HG03442 (cell line): ENCODE data around the gene IFT81.
"Not testable (repeated sequence)": the region's sequence is repeated elsewhere in the genome, so short reads cannot be mapped to it uniquely, and the experiment has no call there.

ENCODE experiments used
- ATAC-seq: cut with Tn5 transposase; IDR thresholded peaks from one replicate; pipeline ENCODE4 v1.9.1; 2021; ENCODE audit warnings: mild to moderate bottlenecking, moderate library complexity; ENCODE audit not compliant: unreplicated experiment

IFT81 gene

DNA sequence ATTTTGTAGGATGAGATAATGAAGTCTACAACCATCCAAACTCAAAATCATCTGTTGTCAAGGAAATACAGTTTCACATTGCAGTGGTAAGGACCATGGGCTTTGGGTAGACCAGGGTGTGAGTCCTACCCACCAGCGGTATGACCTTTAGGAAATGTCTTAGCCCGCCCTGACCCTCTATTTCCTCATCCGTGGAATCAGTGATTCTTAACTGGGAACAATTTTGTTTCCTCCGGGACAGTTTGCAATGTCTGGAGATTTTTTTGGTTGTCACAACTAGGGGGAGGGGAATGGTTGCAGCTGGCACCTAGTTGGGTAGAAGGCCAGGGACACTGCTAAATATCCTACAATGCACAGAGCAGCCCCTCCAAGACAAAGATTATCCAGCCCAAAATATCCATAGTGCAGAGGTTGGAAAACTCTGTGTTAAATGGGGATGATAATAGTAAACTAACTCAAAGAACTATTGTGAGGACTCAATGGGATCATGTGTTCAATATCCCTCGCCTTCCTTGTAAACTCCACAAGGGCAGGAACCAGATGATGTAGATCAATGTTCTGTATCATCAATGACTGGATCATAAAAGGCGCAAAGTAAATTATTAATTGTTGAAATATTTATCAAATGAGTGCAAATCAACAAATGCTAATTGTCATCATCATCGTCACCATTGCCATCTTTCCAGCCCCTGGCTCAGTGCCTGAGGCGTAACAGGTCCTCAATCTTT lies 15.7 kb upstream of the IFT81 start:
- ATAC-seq: no peak

DNA sequence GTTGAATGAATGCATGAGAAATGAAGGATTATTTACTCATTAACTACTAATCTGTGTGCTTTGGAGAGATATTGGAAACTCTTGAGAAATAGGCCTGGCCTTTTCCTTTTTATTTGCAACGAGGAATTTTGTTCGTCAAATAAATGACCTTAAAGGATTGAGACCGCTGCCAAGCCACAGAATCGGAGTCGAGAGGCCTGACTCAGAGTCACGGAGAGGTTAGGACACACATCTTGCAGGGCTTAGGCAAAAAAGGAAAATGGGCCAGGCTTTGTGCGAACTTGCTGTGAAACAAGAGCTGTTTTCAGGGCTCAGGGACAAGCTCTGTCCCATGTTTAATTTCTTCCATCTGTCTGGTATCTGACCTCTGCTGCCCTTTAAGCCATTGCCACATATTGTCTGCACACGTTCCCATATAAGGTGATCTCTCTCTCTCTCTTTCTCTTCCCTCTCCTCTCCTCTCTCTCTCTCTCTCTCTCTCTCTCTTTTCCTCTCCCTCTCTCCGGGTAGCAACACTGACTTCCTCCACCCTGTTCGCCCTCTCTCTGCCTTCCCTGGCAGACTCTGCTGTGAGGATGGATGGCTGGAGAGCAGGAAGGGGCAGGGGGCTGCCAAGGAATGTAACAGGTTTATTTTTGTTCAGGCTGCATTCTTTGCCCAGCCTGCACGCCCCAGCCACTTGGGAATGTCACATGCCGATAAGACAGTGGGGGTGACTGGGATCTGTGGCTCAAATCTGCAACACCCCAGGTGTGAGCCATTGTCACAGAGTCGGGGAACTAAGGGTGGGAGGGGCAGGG lies 14.9 kb upstream of the IFT81 start:
- no peak for ATAC-seq

DNA sequence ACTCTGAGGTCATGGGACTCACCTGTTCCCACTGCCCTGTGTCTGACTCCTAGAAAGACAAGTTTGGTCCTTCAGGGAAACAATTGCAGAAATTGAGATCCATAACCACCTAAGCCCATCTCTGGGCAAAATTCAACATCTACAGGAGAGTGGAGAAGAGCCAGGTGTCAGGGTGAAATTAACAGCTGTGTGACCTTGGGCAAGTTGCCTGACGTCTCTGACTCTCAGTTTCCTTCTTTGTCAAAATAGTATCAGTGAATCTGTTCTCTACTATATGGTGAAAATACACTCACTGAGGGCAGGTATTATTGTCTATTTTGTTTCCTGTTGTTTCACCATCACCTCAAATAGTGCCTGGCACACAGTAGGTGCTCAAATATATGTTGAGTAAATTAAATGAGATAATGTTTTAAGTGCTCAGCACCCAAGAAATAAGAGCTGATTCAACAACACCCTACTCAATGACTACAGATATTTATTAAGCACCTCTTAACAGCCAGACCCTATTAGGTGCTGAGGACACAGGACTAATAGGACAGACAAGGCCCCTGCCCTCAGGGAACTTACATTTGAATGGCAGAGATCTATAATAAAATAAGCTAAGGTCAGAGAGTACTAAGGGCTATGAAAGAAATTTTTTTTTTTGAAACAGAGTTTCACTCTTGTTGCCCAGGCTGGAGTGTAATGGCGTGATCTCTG lies 14.2 kb upstream of the IFT81 start:
- no peak for ATAC-seq

DNA sequence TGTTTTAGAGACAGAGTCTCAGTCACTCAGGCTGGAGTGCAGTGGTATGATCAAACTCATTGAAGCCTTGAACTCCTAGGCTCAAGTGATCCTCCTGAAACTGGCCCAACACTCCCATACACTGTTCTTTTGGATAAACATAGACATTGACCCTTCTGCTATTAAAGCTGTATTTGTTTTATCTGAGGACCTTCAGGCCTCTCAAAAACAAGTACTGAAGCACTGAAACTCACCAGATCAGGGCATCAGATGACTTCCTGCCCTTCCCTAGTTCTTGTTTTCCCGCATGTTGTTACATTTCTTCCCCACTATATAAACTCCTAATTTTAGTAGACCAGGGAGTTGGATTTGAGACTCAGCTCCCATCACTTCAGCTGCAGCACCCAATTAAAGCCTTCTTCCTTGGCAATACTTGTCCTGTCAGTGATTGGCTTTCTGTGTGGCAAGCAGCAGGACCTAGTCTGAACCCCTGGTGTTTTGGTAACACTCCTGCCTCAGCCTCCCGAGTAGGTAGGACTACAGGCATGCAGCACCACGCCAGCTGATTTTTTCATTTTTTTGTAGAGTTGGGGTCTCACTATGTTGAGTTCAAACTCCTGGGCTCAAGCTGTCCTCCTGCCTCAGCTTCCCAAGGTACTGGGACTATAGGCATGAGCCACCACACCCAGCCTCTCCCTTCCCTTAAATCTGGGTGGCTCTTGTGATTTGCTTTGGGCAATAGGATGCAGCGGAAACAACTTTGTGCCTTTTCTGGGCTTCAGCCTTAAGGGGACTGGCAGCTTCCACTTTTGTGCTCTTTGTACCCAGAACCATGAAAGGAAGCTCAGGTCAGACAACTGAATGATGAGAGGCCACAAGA lies 12.5 kb upstream of the IFT81 start:
- ATAC-seq: no peak

DNA sequence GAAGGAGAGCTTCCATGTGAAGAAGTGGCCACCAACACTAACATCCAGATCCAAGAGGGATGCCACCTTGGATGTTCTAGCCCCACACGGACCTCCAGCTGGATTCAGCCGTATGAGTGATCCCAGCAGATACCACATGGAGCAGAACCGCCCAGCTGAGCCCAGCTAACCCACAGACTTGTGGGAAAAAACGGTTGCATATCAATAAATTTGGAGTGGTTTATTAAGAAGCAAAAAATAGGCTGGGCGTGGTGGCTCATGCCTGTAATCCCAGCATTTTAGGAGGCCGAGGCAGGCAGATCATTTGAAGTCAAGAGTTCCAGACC lies 11.9 kb upstream of the IFT81 start:
- ATAC-seq: no peak

DNA sequence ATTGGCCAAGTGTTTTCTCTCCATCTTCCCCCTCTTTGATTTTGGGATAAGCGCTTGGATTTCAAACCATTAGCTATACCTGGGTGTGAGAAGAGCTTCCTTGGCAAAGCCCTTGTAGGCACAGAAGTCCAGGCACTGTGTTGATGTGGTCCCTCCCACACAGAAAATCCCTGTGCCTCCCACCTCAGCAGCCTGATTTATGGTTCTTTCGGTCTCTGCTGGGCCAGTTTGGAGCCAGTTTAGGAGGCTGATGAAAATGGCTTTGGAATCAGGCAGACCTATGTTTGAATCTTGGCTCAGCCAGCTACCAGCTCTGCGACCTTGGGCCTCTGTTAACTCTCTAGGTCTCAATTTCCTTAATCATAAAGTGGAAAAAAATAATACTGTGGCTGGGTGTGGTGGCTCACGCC lies 9.6 kb upstream of the IFT81 start:
- ATAC-seq: no peak

DNA sequence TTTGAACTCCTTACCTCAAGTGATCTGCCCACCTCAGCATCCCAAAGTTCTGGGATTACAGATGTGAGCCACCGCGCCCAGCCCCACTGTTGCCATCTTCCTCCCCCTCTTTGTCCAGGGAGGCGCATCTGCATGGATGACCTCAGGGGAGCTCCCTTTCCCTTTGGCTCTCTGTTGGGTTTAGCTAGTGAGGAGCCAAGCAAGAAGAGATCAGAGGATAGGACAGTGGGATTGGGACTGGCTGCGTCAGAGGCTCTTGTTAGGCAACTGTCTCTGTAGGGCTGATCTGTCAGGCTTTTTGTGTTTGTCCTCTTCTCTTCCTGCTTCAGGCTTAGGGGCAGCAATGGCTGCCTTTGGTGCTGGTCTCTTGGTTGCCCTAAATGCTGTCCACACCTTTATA lies 8.5 kb upstream of the IFT81 start:
- ATAC-seq: no peak

DNA sequence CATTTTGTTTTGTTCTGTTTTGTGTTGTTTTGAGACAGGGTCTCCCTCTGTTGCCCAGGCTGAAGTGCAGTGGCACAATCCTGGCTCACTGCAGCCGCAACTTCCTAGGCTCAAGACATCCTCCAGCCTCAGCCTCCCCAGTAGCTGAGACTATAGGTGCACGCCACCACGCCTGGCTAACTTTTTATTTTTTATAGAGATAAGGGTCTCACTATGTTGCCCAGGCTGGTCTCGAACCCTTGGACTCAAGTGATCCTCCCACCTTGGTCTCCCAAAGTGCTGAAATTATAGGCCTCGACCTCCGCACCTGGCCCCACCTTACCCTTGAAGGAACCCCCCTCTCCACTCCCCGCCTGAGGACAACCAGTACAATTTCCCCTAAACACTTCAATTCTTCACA lies 7.5 kb upstream of the IFT81 start:
- no peak for ATAC-seq

DNA sequence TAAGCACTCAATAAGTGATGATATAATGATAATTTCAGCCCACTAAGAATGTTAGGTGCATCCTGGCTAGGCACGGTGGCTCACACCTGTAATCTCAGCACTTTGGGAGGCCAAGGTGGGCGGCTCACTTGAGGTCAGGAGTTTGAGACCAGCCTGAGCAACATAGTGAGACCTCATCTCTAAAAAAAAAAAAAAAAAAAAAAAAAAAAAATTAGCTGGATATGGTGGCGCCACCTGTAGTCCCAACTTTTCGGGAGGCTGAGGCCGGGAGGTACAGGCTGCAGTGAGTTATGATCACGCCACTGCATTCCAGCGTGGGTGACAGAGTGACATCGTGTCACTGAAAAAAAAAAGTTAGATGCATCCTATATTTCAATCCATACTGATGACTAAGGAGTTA lies 6.9 kb upstream of the IFT81 start:
- not testable (repeated sequence) for ATAC-seq

DNA sequence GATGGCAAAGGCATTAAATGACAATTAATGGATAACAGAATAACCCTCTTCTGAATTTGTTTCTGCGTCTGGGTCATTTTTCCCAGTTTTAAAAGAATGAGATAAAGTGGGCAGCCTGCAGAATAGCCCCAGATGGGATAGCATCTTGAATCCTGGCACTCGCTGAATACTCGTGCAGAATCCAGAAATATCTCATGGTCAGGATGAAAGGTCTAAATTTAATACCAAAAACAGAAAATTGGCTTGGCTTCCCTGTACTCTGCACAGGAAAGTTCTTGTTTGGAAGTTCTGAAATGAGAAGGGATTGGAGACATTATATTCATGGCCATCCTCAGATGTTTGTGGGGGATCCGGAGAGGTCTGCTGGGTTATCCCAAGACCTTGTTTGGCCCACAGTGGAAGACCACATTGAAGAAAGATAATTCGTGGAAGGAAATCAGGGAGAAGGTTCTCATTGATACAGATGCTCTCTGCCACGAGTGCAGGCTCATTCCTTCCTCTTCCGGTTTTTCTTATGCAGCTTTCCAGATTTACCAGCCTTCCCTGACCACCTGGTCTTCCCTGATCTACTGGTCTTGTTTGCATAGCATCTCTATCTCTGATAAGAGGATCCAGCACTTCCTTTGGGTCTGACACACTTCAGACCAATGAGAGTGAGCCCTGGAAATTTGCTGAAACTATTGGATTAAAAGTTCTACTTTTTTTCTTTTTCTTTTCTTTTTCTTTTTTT lies 6.0 kb upstream of the IFT81 start:
- ATAC-seq: no peak

DNA sequence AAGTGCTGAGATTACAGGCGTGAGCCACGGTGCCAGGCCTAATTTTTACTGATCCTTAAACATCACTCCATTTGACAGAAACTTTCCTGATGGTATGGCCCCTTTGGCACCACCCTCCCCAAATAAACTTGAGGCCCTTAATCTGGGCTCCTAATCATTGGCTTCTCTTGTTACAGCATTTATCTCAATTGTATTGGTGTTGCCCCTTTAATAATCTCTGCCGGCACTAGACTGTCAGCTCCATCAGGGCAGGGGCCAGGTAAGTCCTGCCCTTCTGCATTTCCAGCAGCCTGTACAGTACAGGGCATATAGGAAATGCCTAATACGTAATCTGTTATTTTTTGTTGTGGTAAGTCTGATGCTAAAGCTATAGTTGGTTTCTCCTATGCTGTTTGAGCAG lies 1.2 kb upstream of the IFT81 start:
- ATAC-seq: no peak

DNA sequence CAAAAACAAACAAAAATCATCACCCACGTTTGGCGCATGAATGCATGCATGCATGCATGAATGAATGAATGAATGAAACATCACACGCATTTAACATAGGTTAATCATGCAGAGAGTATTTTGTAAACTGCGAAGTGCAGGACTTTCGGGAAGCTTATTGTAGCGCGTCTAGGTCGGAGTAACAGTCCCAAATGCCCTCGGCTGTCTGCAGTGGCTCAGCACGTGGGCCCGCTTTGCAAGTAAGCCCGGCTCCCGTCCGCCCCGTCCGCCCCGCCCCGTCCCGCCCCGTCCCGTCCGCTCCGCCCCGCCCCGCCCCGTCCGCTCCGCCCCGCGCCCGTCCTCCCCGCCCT lies 263 bp upstream of the IFT81 start:
- ATAC-seq: no peak

DNA sequence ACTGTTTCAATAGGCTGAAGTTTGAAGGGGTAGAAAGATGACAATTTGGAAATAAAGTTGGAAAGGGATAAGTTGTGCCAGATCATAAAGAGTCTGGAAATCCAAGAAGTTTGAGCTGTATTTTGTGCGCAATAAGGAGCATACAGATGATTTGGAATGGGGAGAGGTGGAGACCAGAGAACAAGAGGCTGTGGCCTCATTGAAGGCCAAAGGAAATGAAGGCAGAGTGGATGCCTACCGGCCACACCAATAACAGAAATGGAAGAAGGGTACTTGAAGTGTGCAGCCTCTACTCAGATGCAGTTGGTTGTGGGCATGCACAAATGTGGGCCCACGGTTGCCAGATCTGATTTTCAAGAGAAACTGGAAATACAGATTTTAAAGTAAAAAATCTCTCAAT lies 2.4 kb downstream of the IFT81 start:
- no peak for ATAC-seq

DNA sequence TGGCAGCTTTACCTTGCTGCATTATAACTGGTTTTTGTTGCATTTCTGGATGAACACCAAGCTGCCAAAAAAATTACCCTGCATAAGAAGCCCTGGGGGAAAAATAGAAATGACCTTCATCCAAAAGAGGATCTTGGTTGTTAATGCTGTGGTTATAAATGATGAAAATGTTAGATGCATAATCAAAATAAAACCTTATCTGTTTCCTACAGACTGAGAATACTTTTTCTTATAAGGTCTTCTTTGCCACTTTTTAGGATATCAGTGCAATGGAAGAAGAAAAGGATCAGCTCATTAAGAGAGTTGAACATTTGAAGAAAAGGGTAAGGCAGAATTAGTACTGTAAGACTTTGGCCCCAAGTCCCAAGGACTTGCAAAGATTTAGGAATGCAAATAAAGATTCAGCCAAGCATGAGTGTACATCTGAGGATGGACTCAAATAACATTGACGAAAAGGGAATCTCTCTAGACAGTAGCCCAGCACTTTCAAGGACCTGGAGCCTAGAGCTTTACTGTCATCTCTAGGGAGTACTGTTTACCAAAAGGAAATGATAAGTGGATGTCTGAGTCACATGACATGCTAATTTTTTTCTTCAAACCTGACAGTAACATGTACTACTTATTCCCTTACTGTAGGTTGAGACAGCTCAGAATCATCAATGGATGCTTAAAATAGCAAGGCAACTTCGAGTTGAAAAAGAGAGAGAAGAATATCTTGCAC lies 10.7 kb downstream of the IFT81 start:
- no peak for ATAC-seq

DNA sequence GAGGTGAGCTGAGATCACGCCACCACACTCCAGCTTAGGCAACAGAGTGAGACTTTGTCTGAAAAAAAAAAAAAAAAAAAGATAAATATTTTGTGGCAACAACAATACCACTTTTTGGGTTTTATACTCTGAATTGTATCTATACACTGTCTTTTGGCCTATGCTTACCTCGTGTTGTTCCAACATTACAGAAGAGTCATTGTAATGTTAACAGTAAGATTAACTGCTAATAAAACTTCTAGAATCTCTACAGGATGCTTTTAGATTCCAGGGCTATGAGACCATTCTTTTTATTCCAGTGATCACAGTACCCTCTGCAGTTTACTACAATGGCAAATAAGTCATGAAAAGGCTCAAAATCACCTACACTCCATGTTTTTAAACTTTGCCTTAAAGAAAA lies 11.6 kb downstream of the IFT81 start:
- no peak for ATAC-seq

DNA sequence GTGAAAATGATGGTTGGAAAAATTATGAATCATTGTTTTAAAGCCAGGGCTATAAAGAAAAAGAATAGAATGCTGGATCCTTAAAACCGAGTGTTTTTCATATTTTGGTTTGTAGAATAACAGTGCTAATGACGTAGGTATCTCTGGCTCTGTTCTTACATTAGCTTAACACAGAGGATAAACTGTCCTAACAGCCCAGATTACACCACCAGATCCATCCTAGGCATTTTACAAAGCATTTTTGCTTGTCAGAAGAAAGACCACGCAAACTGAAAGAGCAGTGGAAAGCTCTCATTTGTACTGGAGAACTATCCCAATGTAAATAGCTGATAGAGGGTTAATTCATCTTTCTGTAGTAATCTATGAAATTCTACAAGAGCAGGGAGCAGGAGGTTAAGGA lies 13.6 kb downstream of the IFT81 start:
- no peak for ATAC-seq

DNA sequence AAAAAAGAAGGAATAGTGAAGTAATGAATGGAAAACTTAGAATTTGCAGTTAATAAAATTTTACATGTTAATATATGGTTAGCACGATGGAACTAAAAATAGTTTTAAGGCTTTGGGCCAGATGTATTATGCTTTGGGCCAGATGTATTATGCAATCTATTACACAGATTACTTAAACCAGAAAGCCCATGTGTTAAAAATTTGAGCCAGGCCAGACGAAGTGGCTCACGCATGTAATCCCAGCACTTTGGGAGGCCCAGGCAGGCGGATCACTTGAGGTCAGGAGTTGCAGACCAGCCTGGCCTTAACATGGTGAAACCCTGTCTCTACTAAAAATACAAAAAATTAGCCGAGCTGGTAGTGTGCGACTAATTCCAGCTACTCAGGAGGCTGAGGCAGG lies 17.2 kb downstream of the IFT81 start:
- no peak for ATAC-seq

DNA sequence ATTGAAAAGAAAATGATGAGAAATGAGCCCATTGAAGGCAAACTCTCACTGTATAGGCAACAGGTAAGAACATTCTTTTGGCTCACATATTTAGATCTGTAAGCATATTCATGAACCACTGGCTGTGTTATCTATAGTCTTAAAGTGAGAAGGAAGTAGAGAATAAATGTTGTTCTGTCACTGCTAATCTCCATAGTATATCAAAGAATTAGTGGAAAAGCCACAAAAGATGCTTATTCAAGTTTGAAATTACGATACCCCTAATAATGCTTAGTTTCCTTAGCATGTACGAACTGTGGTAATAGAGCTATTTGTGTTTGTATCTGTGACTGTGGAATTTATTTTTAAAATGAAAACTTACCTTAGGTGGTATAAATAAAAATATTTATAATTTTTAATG lies 22.8 kb downstream of the IFT81 start:
- ATAC-seq: no peak

DNA sequence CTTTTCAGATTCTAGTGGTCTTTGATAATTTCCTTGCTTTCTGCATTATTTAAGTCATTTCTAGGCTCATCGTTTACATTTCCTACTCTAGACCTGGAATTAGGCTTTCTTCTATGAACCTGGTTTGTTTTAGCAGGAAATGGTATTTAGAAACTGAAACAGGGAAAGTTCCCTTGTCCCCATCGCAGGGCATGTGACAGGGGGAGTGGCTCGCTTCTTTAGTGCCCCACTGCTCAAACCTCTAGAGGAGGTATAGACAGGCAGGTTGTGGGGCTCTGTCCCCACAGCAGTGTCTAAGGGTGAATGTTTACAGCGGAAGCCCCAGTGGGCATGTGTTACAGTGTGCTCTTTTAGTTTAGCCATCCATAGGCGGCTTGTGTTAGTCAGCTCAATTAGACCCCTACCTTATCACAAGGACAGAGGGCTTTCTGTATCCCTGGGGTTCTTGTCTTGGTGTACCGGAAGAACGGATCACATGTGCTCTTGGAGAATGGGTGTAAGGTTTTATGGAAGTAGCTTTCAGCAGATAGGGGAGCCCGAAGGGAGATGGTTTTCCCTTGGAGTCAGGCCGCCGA lies 25.0 kb downstream of the IFT81 start:
- ATAC-seq: no peak

DNA sequence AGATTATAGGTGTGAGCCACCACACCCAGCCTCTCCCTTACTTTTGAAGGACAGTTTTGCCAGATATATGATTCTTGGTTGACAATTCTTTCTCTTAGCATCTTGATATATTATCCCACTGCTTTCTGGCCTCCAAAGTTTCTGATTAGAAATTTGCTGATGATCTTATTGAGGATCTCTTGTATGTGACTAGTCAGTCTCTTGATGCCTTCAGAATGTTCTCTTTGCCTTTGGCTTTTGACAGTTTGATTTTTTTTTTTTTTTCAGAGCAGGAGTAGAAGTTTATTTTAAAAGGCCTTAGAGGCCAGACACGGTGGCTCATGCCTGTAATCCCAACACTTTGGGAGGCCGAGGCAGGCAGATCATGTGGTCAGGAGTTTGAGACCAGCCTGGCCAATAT lies 32.6 kb downstream of the IFT81 start:
- ATAC-seq: no peak
